Activated T-helper 1 cell treated with anti-CD3 and anti-CD28 coated beads, Interleukin-2, amount 50 U/mL, for 16 hours (primary cell): Measurements from ENCODE around the gene FMO2.
"Not testable (repeated sequence)": the region's sequence is repeated elsewhere in the genome, so short reads cannot be mapped to it uniquely, and the experiment has no call there.

Experiments
- DNase-seq, 2 donors: peaks; one replicate each; pipeline ENCODE4 v3.0.0-alpha.2; 2020; ENCODE audit warnings: low read depth in 1 of 2, low spot score in 1 of 2

The FMO2 gene

GRCh38 chr1:171219346-171220080 lies 34.4 kb downstream of the FMO2 start:
- no peak for DNase-seq

GRCh38 chr1:171220081-171220420 lies 35.0 kb downstream of the FMO2 start:
- DNase-seq = no peak

- DNase-seq = no peak
Observed at GRCh38 chr1:171220581-171221054, 35.5 kb downstream of the FMO2 start.

GRCh38 chr1:171221665-171222591 lies 36.8 kb downstream of the FMO2 start:
- no peak for DNase-seq

GRCh38 chr1:171222936-171223335 lies 37.8 kb downstream of the FMO2 start:
- DNase-seq = no peak

- DNase-seq = not testable (repeated sequence)
Observed at GRCh38 chr1:171224257-171224656, 39.2 kb downstream of the FMO2 start.

GRCh38 chr1:171226747-171227370 lies 41.8 kb downstream of the FMO2 start:
- DNase-seq = no peak

- no peak for DNase-seq
Observed at GRCh38 chr1:171231326-171231725, 46.2 kb downstream of the FMO2 start.

GRCh38 chr1:171233183-171233582 lies 48.1 kb downstream of the FMO2 start:
- no peak for DNase-seq

GRCh38 chr1:171236231-171236630 lies 51.1 kb downstream of the FMO2 start:
- DNase-seq = not testable (repeated sequence)

GRCh38 chr1:171243878-171244277 lies 58.8 kb downstream of the FMO2 start:
- no peak for DNase-seq

- no peak for DNase-seq
Observed at GRCh38 chr1:171245458-171246064, 60.5 kb downstream of the FMO2 start.

- DNase-seq = no peak
Observed at GRCh38 chr1:171247501-171247900, 62.4 kb downstream of the FMO2 start.

GRCh38 chr1:171248302-171248701 lies 63.2 kb downstream of the FMO2 start, which contains the start of gene FMO1:
Gene FMO1 (plus strand): TSS chr1:171248494. CDS start chr1:171258088, 9,594 bp downstream.
- no peak for DNase-seq

GRCh38 chr1:171248841-171249240 lies 63.7 kb downstream of the FMO2 start:
- DNase-seq = no peak

GRCh38 chr1:171250263-171250662 lies 65.2 kb downstream of the FMO2 start:
- no peak for DNase-seq

- DNase-seq = no peak
Observed at GRCh38 chr1:171251042-171251951, 66.2 kb downstream of the FMO2 start.

GRCh38 chr1:171251952-171252300 lies 66.8 kb downstream of the FMO2 start:
- DNase-seq = no peak

- no peak for DNase-seq
Observed at GRCh38 chr1:171252482-171252881, 67.4 kb downstream of the FMO2 start.

GRCh38 chr1:171254859-171255258 lies 69.8 kb downstream of the FMO2 start:
- no peak for DNase-seq
